SK-N-SH treated with all-trans-retinoic acid at 6 μM for 48 hours (cell line): ENCODE measurements around the gene FAM216B.

Experiments used
- ARNTL ChIP-seq: fragments of 450-650 bp; formaldehyde crosslinking; IDR thresholded peaks from 2 replicates; pipeline ENCODE4 v1.5.0; 2020; ENCODE audit warnings: low read depth, mild to moderate bottlenecking, moderate library complexity, borderline replicate concordance
- CSDC2 ChIP-seq: fragments of 250-450 bp; sonication (Bioruptor Pico); IDR thresholded peaks from 2 replicates; pipeline ENCODE4 v1.5.0; 2020; ENCODE audit warnings: mild to moderate bottlenecking, moderate library complexity
- ISL1 ChIP-seq: fragments of 250-450 bp; sonication (Bioruptor Pico); IDR thresholded peaks from 2 replicates; pipeline ENCODE4 v2.1.2; 2022; ENCODE audit warnings: mild to moderate bottlenecking, moderate library complexity
- OSR1 ChIP-seq: fragments of 250-450 bp; sonication (Bioruptor Pico); IDR thresholded peaks from 2 replicates; pipeline ENCODE4 v1.8.0; 2022; ENCODE audit warnings: moderate library complexity, mild to moderate bottlenecking, inconsistent platforms
- PATZ1 ChIP-seq: fragments of 250-450 bp; sonication (Bioruptor Pico); IDR thresholded peaks from 2 replicates; pipeline ENCODE4 v1.8.0; 2020; ENCODE audit warnings: mild to moderate bottlenecking, moderate library complexity, borderline replicate concordance
- RARB ChIP-seq: fragments of 250-450 bp; sonication (Bioruptor Pico); IDR thresholded peaks from 2 replicates; pipeline ENCODE4 v1.8.0; 2021; ENCODE audit warnings: mild to moderate bottlenecking, moderate library complexity
- ZC3H10 ChIP-seq: fragments of 250-450 bp; sonication (Bioruptor Pico); IDR thresholded peaks from 2 replicates; pipeline ENCODE4 v1.5.1; 2021; ENCODE audit warnings: mild to moderate bottlenecking, moderate library complexity
- ZFP3 ChIP-seq: fragments of 250-450 bp; sonication (Bioruptor Pico); IDR thresholded peaks from 2 replicates; pipeline ENCODE4 v1.5.0; 2020; ENCODE audit warnings: mild to moderate bottlenecking, moderate library complexity
- ZFP30 ChIP-seq: fragments of 450-650 bp; formaldehyde crosslinking; IDR thresholded peaks from 2 replicates; pipeline ENCODE4 v1.5.0; 2022; ENCODE audit warnings: mild to moderate bottlenecking, moderate library complexity
- ZNF565 ChIP-seq: fragments of 450-650 bp; formaldehyde crosslinking; conservative IDR thresholded peaks from 2 replicates; pipeline ENCODE4 v1.5.0; 2020; ENCODE audit warnings: low read depth, mild to moderate bottlenecking, moderate library complexity
- ZNF8 ChIP-seq: fragments of 450-650 bp; formaldehyde crosslinking; IDR thresholded peaks from 2 replicates; pipeline ENCODE4 v1.5.0; 2020; ENCODE audit warnings: mild to moderate bottlenecking, moderate library complexity

- TF ChIP-seq PATZ1 (CRISPR knock-in tag) (no peak), CSDC2 (CRISPR knock-in tag) (no peak), ARNTL (CRISPR knock-in tag) (no peak), ZNF565 (CRISPR knock-in tag) (no peak), ZNF8 (CRISPR knock-in tag) (no peak), ZFP30 (CRISPR knock-in tag) (no peak), RARB (CRISPR knock-in tag) (no peak), ZC3H10 (CRISPR knock-in tag) (no peak), ZFP3 (no peak), ISL1 (CRISPR knock-in tag) (no peak), OSR1 (no peak)
Observed at GRCh38 chr13:42820451-42820850, 39.1 kb downstream of the FAM216B start.
